H9 (cell line): ENCODE data around the gene NFU1. TPM values are rescaled to one million over a fixed set of nuclear protein-coding genes. Genes with fewer than 3 reads are reported as not detected.

Experiments
- DNase-seq: peaks from one replicate; pipeline ENCODE4 v3.0.0-alpha.2; 2017
- H2AFZ ChIP-seq: one replicate; pipeline ENCODE4 v1.6.1; 2013; ENCODE audit warnings: mild to moderate bottlenecking, low read length, control low read depth, moderate library complexity
- H2AK5ac ChIP-seq: 2 replicates; pipeline ENCODE4 v1.6.1; 2013; ENCODE audit warnings: low read length, control low read depth, mixed read lengths; ENCODE audit not compliant: insufficient read length
- H2BK120ac ChIP-seq: one replicate; pipeline ENCODE4 v1.6.1; 2013; ENCODE audit warnings: low read depth, mild to moderate bottlenecking, low read length, control low read depth, inconsistent platforms; ENCODE audit not compliant: poor library complexity, severe bottlenecking
- H2BK12ac ChIP-seq: 2 replicates; pipeline ENCODE4 v1.6.1; 2013; ENCODE audit warnings: low read length, control low read depth, mixed read lengths, low read depth; ENCODE audit not compliant: insufficient read length
- H2BK15ac ChIP-seq: 2 replicates; pipeline ENCODE4 v1.6.1; 2013; ENCODE audit warnings: low read depth, low read length, control low read depth
- H2BK20ac ChIP-seq: one replicate; pipeline ENCODE4 v1.6.1; 2013; ENCODE audit warnings: low read depth, mild to moderate bottlenecking, low read length, control low read depth, inconsistent platforms; ENCODE audit not compliant: poor library complexity, severe bottlenecking
- H2BK5ac ChIP-seq: 2 replicates; pipeline ENCODE4 v1.6.1; 2013; ENCODE audit warnings: low read length, control low read depth, mixed read lengths; ENCODE audit not compliant: insufficient read length
- H3K14ac ChIP-seq: 2 replicates; pipeline ENCODE4 v1.6.1; 2013; ENCODE audit warnings: low read length, control low read depth; ENCODE audit not compliant: insufficient read depth
- H3K18ac ChIP-seq: 2 replicates; pipeline ENCODE4 v1.6.1; 2013; ENCODE audit warnings: low read depth, mild to moderate bottlenecking, mixed read lengths, low read length, control low read depth; ENCODE audit not compliant: insufficient read length
- H3K23ac ChIP-seq: 2 replicates; pipeline ENCODE4 v1.6.1; 2013; ENCODE audit warnings: low read length, control low read depth, mixed read lengths, low read depth; ENCODE audit not compliant: insufficient read length
- H3K23me2 ChIP-seq: 2 replicates; pipeline ENCODE4 v1.6.1; 2013; ENCODE audit warnings: low read depth, mild to moderate bottlenecking, mixed read lengths, low read length, control low read depth; ENCODE audit not compliant: insufficient read length, poor library complexity, severe bottlenecking
- H3K27ac ChIP-seq: 2 replicates; pipeline ENCODE4 v1.5.1; 2013; ENCODE audit warnings: low read length, control low read depth, mixed read lengths, low read depth; ENCODE audit not compliant: insufficient read length
- H3K27me3 ChIP-seq: 2 replicates; pipeline ENCODE4 v1.6.1; 2013; ENCODE audit warnings: low read length, control low read depth, inconsistent platforms; ENCODE audit not compliant: insufficient read depth
- H3K4ac ChIP-seq: 2 replicates; pipeline ENCODE4 v1.6.1; 2013; ENCODE audit warnings: low read depth, mild to moderate bottlenecking, control low read depth, inconsistent platforms, low read length, moderate library complexity
- H3K4me1 ChIP-seq: 2 replicates; pipeline ENCODE4 v1.6.1; 2013; ENCODE audit warnings: low read length, control low read depth, inconsistent platforms; ENCODE audit not compliant: insufficient read depth
- H3K4me2 ChIP-seq: 2 replicates; pipeline ENCODE4 v1.6.1; 2013; ENCODE audit warnings: low read length, control low read depth, mixed read lengths; ENCODE audit not compliant: insufficient read length, insufficient read depth
- H3K56ac ChIP-seq: 2 replicates; pipeline ENCODE4 v1.6.1; 2013; ENCODE audit warnings: low read depth, mild to moderate bottlenecking, mixed read lengths, low read length, control low read depth; ENCODE audit not compliant: insufficient read length
- H3K79me1 ChIP-seq: 2 replicates; pipeline ENCODE4 v1.6.1; 2013; ENCODE audit warnings: low read depth, mild to moderate bottlenecking, moderate library complexity, low read length, control low read depth, inconsistent platforms; ENCODE audit not compliant: insufficient read depth, poor library complexity, severe bottlenecking
- H3K79me2 ChIP-seq: 2 replicates; pipeline ENCODE4 v1.6.1; 2013; ENCODE audit warnings: low read length, control low read depth, inconsistent platforms; ENCODE audit not compliant: insufficient read depth
- H3K9ac ChIP-seq: 2 replicates; pipeline ENCODE4 v1.6.1; 2013; ENCODE audit warnings: low read length, control low read depth, mixed read lengths; ENCODE audit not compliant: insufficient read length; ENCODE audit errors: extremely low read depth
- H3K9me3 ChIP-seq: one replicate; pipeline ENCODE4 v1.6.1; 2013; ENCODE audit warnings: low read depth, low read length, inconsistent platforms; ENCODE audit not compliant: control insufficient read depth
- H3T11ph ChIP-seq: one replicate; pipeline ENCODE4 v1.6.1; 2013; ENCODE audit warnings: mild to moderate bottlenecking, low read length, control low read depth, inconsistent platforms
- H4K20me1 ChIP-seq: one replicate; pipeline ENCODE4 v1.6.1; 2013; ENCODE audit not compliant: control insufficient read depth, insufficient read length, insufficient read depth
- H4K5ac ChIP-seq: 2 replicates; pipeline ENCODE4 v1.6.1; 2013; ENCODE audit warnings: low read depth, mild to moderate bottlenecking, mixed read lengths, low read length, control low read depth; ENCODE audit not compliant: insufficient read length
- H4K8ac ChIP-seq: replicated peaks from 2 replicates; pipeline ENCODE4 v1.6.1; 2013; ENCODE audit warnings: low read length, control low read depth, mixed read lengths, low read depth; ENCODE audit not compliant: insufficient read length
- H4K91ac ChIP-seq: 2 replicates; pipeline ENCODE4 v1.6.1; 2013; ENCODE audit warnings: low read depth, mild to moderate bottlenecking, moderate library complexity, mixed read lengths, low read length, control low read depth; ENCODE audit not compliant: insufficient read length
- H3K27ac Mint-ChIP-seq, 3 experiments: 2 replicates in 2 of 3; 3 replicates in 1 of 3; pipeline ENCODE4 v1.8.0; 2020 to 2021; ENCODE audit warnings: mixed read lengths in 3 of 3, mild to moderate bottlenecking in 1 of 3, moderate library complexity in 1 of 3
- H3K27me3 Mint-ChIP-seq: 2 replicates; pipeline ENCODE4 v1.8.0; 2021; ENCODE audit warnings: low read depth, mild to moderate bottlenecking, moderate library complexity, mixed read lengths
- H3K36me3 Mint-ChIP-seq, 3 experiments: 2 replicates in 2 of 3; 3 replicates in 1 of 3; pipeline ENCODE4 v1.8.0; 2020 to 2021; ENCODE audit warnings: low read depth in 3 of 3, mixed read lengths in 3 of 3; ENCODE audit not compliant: insufficient read depth in 1 of 3
- H3K4me1 Mint-ChIP-seq, 2 experiments: 2 replicates each; pipeline ENCODE4 v1.8.0; 2020; ENCODE audit warnings: mixed read lengths in 2 of 2
- H3K4me3 Mint-ChIP-seq, 2 experiments: 2 replicates in 1 of 2; 3 replicates in 1 of 2; pipeline ENCODE4 v1.8.0; 2020 to 2021; ENCODE audit warnings: mild to moderate bottlenecking in 2 of 2, mixed read lengths in 2 of 2, moderate library complexity in 1 of 2
- H3K9me3 Mint-ChIP-seq, 2 experiments: 2 replicates in 1 of 2; 3 replicates in 1 of 2; pipeline ENCODE4 v1.8.0; 2020; ENCODE audit warnings: mild to moderate bottlenecking in 2 of 2, mixed read lengths in 2 of 2, moderate library complexity in 1 of 2
- CTCF ChIP-seq: fragments of 200-600 bp; sonication (generic); conservative IDR thresholded peaks from 3 replicates; pipeline ENCODE4 v1.8.0; 2021; ENCODE audit warnings: antibody characterized with exemption, mild to moderate bottlenecking
- WGBS: extraction: QIAGEN DNeasy Blood & Tissue Kit; methylation state at CpG from one replicate; pipeline ENCODE4 v1.1.7; 2013; ENCODE audit warnings: missing lambda C conversion rate, low lambda C conversion rate, mixed read lengths; ENCODE audit not compliant: insufficient read length; ENCODE audit errors: extremely low coverage; 5-methylcytosine and 5-hydroxymethylcytosine counted together
- total RNA-seq: library from RNA; stranded (reverse); gene quantifications from 2 replicates; pipeline ENCODE4 v1.2.1, GENCODE V29; 2021

The NFU1 gene
- total RNA-seq, 1 experiment from 2014 or later: 61.4 TPM

GRCh38 chr2:69464575-69464974 is 27.3 kb upstream of the NFU1 start:
- Mint-ChIP-seq H3K27me3 (no peaks in the 10 kb centered on the region), H3K4me3 (no peak overlapping the region), H3K36me3 (peaks cover 2 to 17% (median 4%) of the 10 kb centered on the region in 3 experiments; a peak in 4 of 7 replicates), H3K4me1 (peaks cover under 1 to 1% of the 10 kb centered on the region in 2 experiments; a peak in 3 of 4 replicates), H3K27ac (peak overlapping the region in 1 of 3 experiments; percentile 68; a peak in 1 of 7 replicates), H3K9me3 (no peaks in the 10 kb centered on the region)
- Histone ChIP-seq H3K79me2 (no peaks in the 10 kb centered on the region), H3K23ac (no peak overlapping the region), H2BK15ac (no peak overlapping the region), H2AK5ac (no peak overlapping the region), H4K20me1 (no peaks in the 10 kb centered on the region), H2BK20ac (no peak overlapping the region), H3K4ac (no peak overlapping the region), H3K9ac (no peak overlapping the region), H3K27ac (no peak overlapping the region), H3K56ac (no peak overlapping the region), H2BK5ac (no peak overlapping the region), H2BK12ac (no peak overlapping the region), H3K4me2 (no peak overlapping the region), H3K14ac (no peak overlapping the region), H4K8ac (no peak overlapping the region), H3K79me1 (no peaks in the 10 kb centered on the region), H3K9me3 (no peaks in the 10 kb centered on the region), H4K5ac (no peak overlapping the region), H3K27me3 (no peaks in the 10 kb centered on the region), H2BK120ac (no peak overlapping the region), H4K91ac (no peak overlapping the region), H3K18ac (no peak overlapping the region), H3K23me2 (no peaks in the 10 kb centered on the region), H2AFZ (no peak overlapping the region), H3K4me1 (no peaks in the 10 kb centered on the region), H3T11ph (no peak overlapping the region)
- no peak for DNase-seq
- TF ChIP-seq CTCF: no peak
- no CpG with 5 or more reads among the region's 3 CpGs for WGBS
